K562 (cell line): ENCODE measurements around the gene B3GAT3. TPM values are rescaled to one million over a fixed set of nuclear protein-coding genes. Genes with fewer than 3 reads are reported as not detected.

Source experiments
- ATF4 ChIP-seq: fragments of 450-650 bp; formaldehyde crosslinking; IDR thresholded peaks from 2 replicates; pipeline ENCODE4 v1.4.0; 2022; ENCODE audit warnings: mild to moderate bottlenecking, moderate library complexity
- CHD1 ChIP-seq: fragments of 200-600 bp; sonication (generic); IDR thresholded peaks from one replicate; pipeline ENCODE4 v1.6.1; 2012; ENCODE audit warnings: mild to moderate bottlenecking, moderate library complexity, low read length, inconsistent platforms
- FIP1L1 ChIP-seq: fragments of 200-400 bp; formaldehyde crosslinking; IDR thresholded peaks from 2 replicates; pipeline ENCODE4 v1.6.1; 2018; ENCODE audit warnings: mild to moderate bottlenecking, low read depth, low read length; ENCODE audit not compliant: poor library complexity, severe bottlenecking
- GABPB2 ChIP-seq: fragments of 250-450 bp; sonication (Bioruptor Pico); conservative IDR thresholded peaks from 2 replicates; pipeline ENCODE4 v1.5.1; 2021; ENCODE audit warnings: mild to moderate bottlenecking
- HCFC1 ChIP-seq: IDR thresholded peaks from 2 replicates; pipeline ENCODE4 v1.6.1; 2012; ENCODE audit warnings: low read depth, low read length, improper control_type of control experiment
- HMGN3 ChIP-seq: IDR thresholded peaks from 2 replicates; pipeline ENCODE4 v1.6.1; 2011; ENCODE audit warnings: borderline replicate concordance, low read depth, mild to moderate bottlenecking, mixed read lengths, low read length; ENCODE audit not compliant: insufficient read length; ENCODE audit errors: extremely low read depth
- MTA3 ChIP-seq: fragments of 450-650 bp; formaldehyde crosslinking; IDR thresholded peaks from 2 replicates; pipeline ENCODE4 v1.6.1; 2017; ENCODE audit warnings: mild to moderate bottlenecking, borderline replicate concordance
- NFATC3 ChIP-seq: fragments of 450-650 bp; IDR thresholded peaks from 2 replicates; pipeline ENCODE4 v1.6.1; 2017; ENCODE audit warnings: mild to moderate bottlenecking
- RAD51 ChIP-seq: fragments of 450-650 bp; IDR thresholded peaks from 2 replicates; pipeline ENCODE4 v1.7.1; 2016; ENCODE audit warnings: low read depth, mild to moderate bottlenecking, borderline replicate concordance
- RBM22 ChIP-seq: fragments of 200-400 bp; formaldehyde crosslinking; IDR thresholded peaks from 2 replicates; pipeline ENCODE4 v1.6.1; 2018; ENCODE audit warnings: low read length, low read depth; ENCODE audit not compliant: poor library complexity, severe bottlenecking
- RHOXF2B ChIP-seq: fragments of 250-450 bp; sonication (Bioruptor Pico); conservative IDR thresholded peaks from 2 replicates; pipeline ENCODE4 v1.5.1; 2021
- SNRNP70 ChIP-seq: fragments of 200-400 bp; formaldehyde crosslinking; optimal IDR thresholded peaks from 2 replicates; pipeline ENCODE3; 2017; ENCODE audit warnings: low read depth, low read length
- TEAD2 ChIP-seq: fragments of 450-650 bp; IDR thresholded peaks from 2 replicates; pipeline ENCODE4 v1.6.1; 2016; ENCODE audit warnings: missing genetic modification characterization, control low read depth, missing compliant biosample characterization
- TEAD4 ChIP-seq, 2 experiments: sonication (generic) in 1 of 2; formaldehyde crosslinking in 1 of 2; IDR thresholded peaks; 2 replicates each; pipeline versions ENCODE4 v1.6.1 to v1.8.0; 2012 to 2022; ENCODE audit warnings: borderline replicate concordance in 1 of 2, inconsistent platforms in 1 of 2, low read length in 1 of 2, mild to moderate bottlenecking in 1 of 2, missing genetic modification reagents in 1 of 2
- UBTF ChIP-seq, 2 experiments: IDR thresholded peaks; 2 replicates each; pipeline ENCODE4 v1.6.1; 2012; ENCODE audit warnings: improper control_type of control experiment in 2 of 2, low read depth in 2 of 2, low read length in 2 of 2, borderline replicate concordance in 1 of 2
- USF1 ChIP-seq: sonication (generic); formaldehyde crosslinking; IDR thresholded peaks from 2 replicates; pipeline ENCODE4 v1.9.0; 2022; ENCODE audit warnings: mild to moderate bottlenecking, missing genetic modification reagents
- ZBTB7A ChIP-seq: IDR thresholded peaks from 2 replicates; pipeline ENCODE4 v1.6.1; 2011; ENCODE audit warnings: low read depth, mild to moderate bottlenecking, low read length, moderate library complexity, borderline replicate concordance; ENCODE audit not compliant: control insufficient read depth
- ZFP1 ChIP-seq: fragments of 450-650 bp; formaldehyde crosslinking; IDR thresholded peaks from 2 replicates; pipeline ENCODE4 v1.4.0; 2020; ENCODE audit warnings: mild to moderate bottlenecking, mixed read lengths
- ZNF165 ChIP-seq: fragments of 250-450 bp; sonication (Bioruptor Pico); IDR thresholded peaks from 2 replicates; pipeline ENCODE4 v1.4.0; 2020; ENCODE audit warnings: borderline replicate concordance
- ZNF311 ChIP-seq: fragments of 250-450 bp; sonication (Bioruptor Pico); IDR thresholded peaks from 2 replicates; pipeline ENCODE4 v1.4.0; 2020; ENCODE audit warnings: mild to moderate bottlenecking, moderate library complexity
- ZNF316 ChIP-seq: fragments of 450-650 bp; IDR thresholded peaks from 2 replicates; pipeline ENCODE4 v1.6.1; 2016
- ZNF75A ChIP-seq: fragments of 450-650 bp; formaldehyde crosslinking; IDR thresholded peaks from 2 replicates; pipeline ENCODE4 v1.4.0; 2020; ENCODE audit warnings: mild to moderate bottlenecking
- ZZZ3 ChIP-seq: fragments of 450-650 bp; IDR thresholded peaks from 2 replicates; pipeline ENCODE4 v1.6.1; 2016; ENCODE audit warnings: antibody characterized with exemption, mild to moderate bottlenecking, moderate library complexity
- polyA plus RNA-seq, 8 experiments: library from polyadenylated mRNA; depleted of rRNA in 4 of 8; stranded (reverse) in 5 of 8; unstranded in 3 of 8; fragments of >200 nt; fragmentation: Nextera tagmentation in 2 of 8; fragmentation: Illumina TruSeq in 1 of 8; extraction: Ambion mirVana in 2 of 8; extraction: Trizol in 1 of 8; gene quantifications; 2 replicates each; pipeline versions ENCODE4 v1.2.1 to v1.2.3, GENCODE V29; 2011 to 2014; ENCODE audit warnings: inconsistent platforms in 1 of 8, missing spikeins in 1 of 8
- total RNA-seq, 7 experiments: library from RNA; depleted of rRNA in 6 of 7; stranded (reverse); fragments of >200 nt in 6 of 7; fragmentation: Illumina TruSeq in 2 of 7; extraction: Trizol in 2 of 7; gene quantifications; 2 replicates each; pipeline versions ENCODE4 v1.2.1 to v1.2.3, GENCODE V29; 2011 to 2021; ENCODE audit warnings: low replicate concordance in 1 of 7

The B3GAT3 gene
- total and polyA plus RNA-seq, 9 of the 15 experiments (the other 6 are each of a cell fraction or from before 2014, with no cell fraction given): 0.30 to 64.0 (median 21.4) TPM

- peak; percentile 66; the same call in 1 of the 2 replicates for TF ChIP-seq ATF4 (CRISPR knock-in tag)
- peak; percentile 85 for TF ChIP-seq RBM22
- TF ChIP-seq FIP1L1: peak; percentile 53
- TF ChIP-seq NFATC3: no peak
- peak; percentile 83 for TF ChIP-seq RHOXF2B (CRISPR knock-in tag)
- peak; percentile 15; the same call in 1 of the 2 replicates for TF ChIP-seq USF1 (CRISPR knock-in tag)
- TF ChIP-seq SNRNP70: no peak
- TF ChIP-seq ZNF311 (CRISPR knock-in tag): no peak
- TF ChIP-seq HCFC1: peak; percentile 69
- peak; percentile 60; the same call in 1 of the 2 replicates for TF ChIP-seq TEAD4 (IDR thresholded peaks at IDR 0.05; ENCODE audit: low read length)
- TF ChIP-seq TEAD4 (CRISPR knock-in tag; IDR thresholded peaks at IDR 0.05; ENCODE audit: borderline replicate concordance): no peak
- TF ChIP-seq ZNF165 (CRISPR knock-in tag): no peak
- no peak for TF ChIP-seq GABPB2
- TF ChIP-seq ZNF75A (CRISPR knock-in tag): no peak
- peak; percentile 97 for TF ChIP-seq CHD1
- no peak for TF ChIP-seq RAD51
- peak; percentile 50 for TF ChIP-seq MTA3
- TF ChIP-seq ZNF316: no peak
- no peak for TF ChIP-seq ZFP1 (CRISPR knock-in tag)
- peak; percentile 68; the same call in 1 of the 2 replicates for TF ChIP-seq ZBTB7A
- no peak for TF ChIP-seq ZZZ3
- TF ChIP-seq UBTF (IDR thresholded peaks at IDR 0.05; ENCODE audit: borderline replicate concordance in 1 of 2, low read depth in 2 of 2, low read length in 2 of 2): peak in 1 of 2 experiments; percentile 21; a peak in 1 of 4 replicates
- peak; percentile 63 for TF ChIP-seq HMGN3
- no peak for TF ChIP-seq TEAD2 (tag)
These were observed 24.4 kb upstream of the B3GAT3 start, which contains the start of gene GANAB (continued) for GRCh38 chr11:62645946-62646824.
